Neural crest cell (in vitro differentiated cells): ENCODE results near the gene SHF. TPM values are rescaled to one million over a fixed set of nuclear protein-coding genes. Genes with fewer than 3 reads are reported as not detected.
A peak's percentile ranks its signal among the peaks of the same experiment; 100 is the strongest.

ENCODE experiments used
- DNase-seq: peaks from one replicate; pipeline ENCODE4 v3.0.0; 2021; ENCODE audit warnings: low read depth, mixed read lengths, low spot score
- H3K27ac Mint-ChIP-seq: one replicate; pipeline ENCODE4 v1.8.0; 2021; ENCODE audit warnings: mild to moderate bottlenecking, mixed read lengths; ENCODE audit not compliant: unreplicated experiment
- H3K27me3 Mint-ChIP-seq: 2 replicates; pipeline ENCODE4 v1.8.0; 2021; ENCODE audit warnings: low read depth, mild to moderate bottlenecking, mixed read lengths
- H3K36me3 Mint-ChIP-seq: 2 replicates; pipeline ENCODE4 v1.8.0; 2021; ENCODE audit warnings: low read depth, mild to moderate bottlenecking, mixed read lengths
- H3K4me1 Mint-ChIP-seq: 2 replicates; pipeline ENCODE4 v1.8.0; 2021; ENCODE audit warnings: mixed read lengths
- H3K4me3 Mint-ChIP-seq: one replicate; pipeline ENCODE4 v1.8.0; 2021; ENCODE audit warnings: mild to moderate bottlenecking, mixed read lengths
- H3K9me3 Mint-ChIP-seq: 2 replicates; pipeline ENCODE4 v1.8.0; 2021; ENCODE audit warnings: mixed read lengths
- total RNA-seq: library from RNA; stranded (reverse); gene quantifications from 2 replicates; pipeline ENCODE4 v1.2.1, GENCODE V29; 2021
- TF ChIP-seq, protein P1 (sequence below): fragments of 200-600 bp; sonication (generic); conservative IDR thresholded peaks from 2 replicates; pipeline ENCODE4 v1.5.0; 2021; ENCODE audit warnings: antibody characterized with exemption, mild to moderate bottlenecking

Gene SHF
- total RNA-seq, 1 donor from 2014 or later = 55.0 TPM

DNA sequence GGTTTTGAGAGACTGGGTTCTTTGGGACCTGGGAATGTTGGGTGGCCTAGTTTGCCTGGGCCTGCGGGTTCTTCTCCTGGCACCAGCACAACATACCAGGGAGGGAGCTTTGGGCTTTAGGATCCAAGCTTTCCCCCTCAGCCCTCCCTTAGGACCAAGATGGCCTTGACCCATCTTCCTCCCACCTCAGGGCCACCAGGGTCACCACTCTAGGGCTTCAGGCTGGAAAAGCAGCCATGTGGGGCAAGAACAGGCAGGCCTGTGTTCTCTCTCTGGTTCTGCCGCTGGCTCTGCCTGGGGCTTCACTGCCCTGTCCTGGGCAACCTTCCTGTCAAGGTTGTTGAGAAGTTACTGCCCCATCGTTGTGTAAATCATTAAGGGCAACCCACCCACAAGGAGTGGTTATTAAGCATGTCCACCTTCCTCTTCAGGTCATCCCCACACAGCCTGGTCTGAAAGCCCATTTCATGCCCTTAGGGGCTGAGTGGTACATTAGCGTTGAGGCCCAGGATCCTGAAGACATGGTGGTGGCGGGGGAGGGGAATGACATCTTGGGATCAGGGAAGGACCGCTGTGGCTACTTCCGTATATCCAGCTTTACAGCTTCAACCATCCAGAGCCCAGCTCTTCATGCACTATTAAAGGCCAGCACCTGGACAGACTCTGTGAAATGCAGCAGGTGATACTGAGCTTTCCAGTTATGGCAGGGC, 57.3 kb downstream of the SHF start:
- Mint-ChIP-seq H3K4me1 (peaks cover 12% of the 10 kb centered on the region), H3K27ac (no peak overlapping the region), H3K9me3 (no peaks in the 10 kb centered on the region), H3K4me3 (no peak overlapping the region), H3K36me3 (no peaks in the 10 kb centered on the region), H3K27me3 (peaks cover 97% of the 10 kb centered on the region)
- DNase-seq = no peak
- TF ChIP-seq, protein P1, sequence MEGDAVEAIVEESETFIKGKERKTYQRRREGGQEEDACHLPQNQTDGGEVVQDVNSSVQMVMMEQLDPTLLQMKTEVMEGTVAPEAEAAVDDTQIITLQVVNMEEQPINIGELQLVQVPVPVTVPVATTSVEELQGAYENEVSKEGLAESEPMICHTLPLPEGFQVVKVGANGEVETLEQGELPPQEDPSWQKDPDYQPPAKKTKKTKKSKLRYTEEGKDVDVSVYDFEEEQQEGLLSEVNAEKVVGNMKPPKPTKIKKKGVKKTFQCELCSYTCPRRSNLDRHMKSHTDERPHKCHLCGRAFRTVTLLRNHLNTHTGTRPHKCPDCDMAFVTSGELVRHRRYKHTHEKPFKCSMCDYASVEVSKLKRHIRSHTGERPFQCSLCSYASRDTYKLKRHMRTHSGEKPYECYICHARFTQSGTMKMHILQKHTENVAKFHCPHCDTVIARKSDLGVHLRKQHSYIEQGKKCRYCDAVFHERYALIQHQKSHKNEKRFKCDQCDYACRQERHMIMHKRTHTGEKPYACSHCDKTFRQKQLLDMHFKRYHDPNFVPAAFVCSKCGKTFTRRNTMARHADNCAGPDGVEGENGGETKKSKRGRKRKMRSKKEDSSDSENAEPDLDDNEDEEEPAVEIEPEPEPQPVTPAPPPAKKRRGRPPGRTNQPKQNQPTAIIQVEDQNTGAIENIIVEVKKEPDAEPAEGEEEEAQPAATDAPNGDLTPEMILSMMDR = no peak

DNA sequence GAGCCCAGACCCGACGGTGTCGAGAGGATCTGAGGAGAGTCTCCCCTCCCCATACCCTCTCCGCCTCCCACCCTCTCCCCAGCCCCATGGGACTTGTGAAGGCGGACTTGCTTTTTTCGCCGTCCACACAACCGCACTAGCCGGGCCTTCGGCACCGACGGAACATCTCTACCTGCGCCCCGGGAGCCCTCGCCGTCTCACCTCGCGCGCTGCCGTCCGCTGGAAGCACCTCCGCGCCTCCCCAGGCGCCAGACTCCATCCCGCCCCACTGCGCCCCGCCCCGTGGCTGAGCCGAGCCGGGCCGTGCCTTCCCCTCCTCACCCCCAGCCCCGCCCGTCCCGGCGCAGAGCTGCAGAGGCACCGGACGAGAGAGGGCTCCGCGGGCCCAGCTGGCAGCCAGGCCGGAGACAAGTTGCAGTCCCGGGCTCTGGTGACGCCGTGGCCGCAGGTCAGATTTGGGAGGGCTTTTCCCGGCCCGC, 58.1 kb downstream of the SHF start, which contains the start of the genes DUOX1 and DUOXA1:
DUOX1 (plus strand) TSS at position 344 of the 479 bp plus-strand sequence. CDS start 1,973 bp downstream, outside the sequence.
DUOXA1 (minus strand) TSS at position 229 of the 479 bp plus-strand sequence. CDS start 6,865 bp downstream, outside the sequence.
- TF ChIP-seq, protein P1 = no peak
- Mint-ChIP-seq H3K4me3 (peak within 1 kb of the TSS; percentile 19), H3K27me3 (peaks cover 100% of the 10 kb centered on the region), H3K9me3 (no peaks in the 10 kb centered on the region), H3K27ac (no peak within 1 kb of the TSS), H3K36me3 (no peaks in the 10 kb centered on the region), H3K4me1 (peaks cover 12% of the 10 kb centered on the region)
- DNase-seq = no peak

DNA sequence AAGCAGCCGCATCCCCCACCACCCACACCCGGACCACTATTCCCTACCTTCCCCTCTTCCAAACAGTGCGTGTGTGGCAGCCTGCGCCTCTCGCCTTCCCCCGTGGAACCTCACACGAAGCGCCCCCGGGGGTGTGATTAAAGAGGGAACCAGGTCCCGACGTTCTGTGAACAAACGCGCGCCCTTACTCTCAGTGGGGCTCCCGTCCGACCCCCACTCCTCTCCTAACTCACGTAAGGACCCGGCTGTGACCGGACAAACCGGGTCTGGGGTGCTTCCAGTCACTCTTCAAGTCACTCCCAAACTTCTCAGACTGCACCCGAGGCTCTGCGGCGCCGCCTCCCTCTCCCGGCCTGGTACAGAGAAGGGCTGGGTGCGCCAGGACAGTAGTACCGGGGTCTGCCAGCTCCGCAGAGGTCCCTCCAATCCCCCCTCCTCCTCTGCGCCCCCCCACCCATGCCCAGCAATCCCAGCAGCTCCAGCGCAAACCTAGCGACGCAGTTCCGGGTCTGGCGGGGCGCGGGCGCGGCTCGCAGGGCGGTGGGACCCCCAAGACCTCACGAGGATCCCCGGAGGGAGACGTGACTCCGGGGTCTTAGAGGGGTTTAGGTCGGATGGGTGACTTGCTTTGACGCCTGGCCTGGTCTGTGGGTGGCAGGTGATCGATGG, 58.7 kb downstream of the SHF start:
- Mint-ChIP-seq H3K4me3 (peak overlapping the region; percentile 19), H3K9me3 (no peaks in the 10 kb centered on the region)
- TF ChIP-seq, protein P1 = no peak

GRCh38 chr15:45126535-45127158, 61.1 kb downstream of the SHF start:
- no peak overlapping the region for H3K27ac Mint-ChIP-seq
- no peak for DNase-seq
- H3K9me3 Mint-ChIP-seq = no peaks in the 10 kb centered on the region
- TF ChIP-seq, protein P1 = peak; percentile 73
- H3K4me3 Mint-ChIP-seq = no peak overlapping the region
- H3K27me3 Mint-ChIP-seq = peaks cover 93% of the 10 kb centered on the region
- no peaks in the 10 kb centered on the region for H3K36me3 Mint-ChIP-seq
- peaks cover 12% of the 10 kb centered on the region for H3K4me1 Mint-ChIP-seq

More for the DNA sequence above, 58.7 kb downstream of the SHF start:
- peaks cover 99% of the 10 kb centered on the region for H3K27me3 Mint-ChIP-seq
- no peak for DNase-seq
- H3K4me1 Mint-ChIP-seq = peaks cover 12% of the 10 kb centered on the region
- no peak overlapping the region for H3K27ac Mint-ChIP-seq
- H3K36me3 Mint-ChIP-seq = no peaks in the 10 kb centered on the region

DNA sequence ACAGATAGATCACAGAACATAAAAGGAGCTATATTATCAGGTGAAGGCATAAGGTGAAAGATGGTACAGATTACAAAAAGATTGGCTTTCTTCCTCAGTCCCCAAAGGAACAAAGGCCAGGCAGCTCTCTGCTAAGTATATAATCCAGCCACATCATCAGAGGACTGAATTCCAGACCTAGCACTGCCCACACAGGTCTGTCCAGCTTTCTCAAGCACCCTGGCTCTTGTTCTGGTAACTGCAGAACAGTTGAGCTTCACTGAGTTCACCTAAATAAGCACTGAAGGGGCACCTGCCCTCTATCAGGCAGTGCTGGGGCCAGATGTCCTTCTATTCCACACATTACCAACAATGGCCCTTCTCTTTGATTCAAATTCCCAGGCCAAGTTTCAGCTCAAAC, 64.4 kb downstream of the SHF start:
- H3K4me1 Mint-ChIP-seq = peaks cover 2% of the 10 kb centered on the region
- no peak overlapping the region for H3K27ac Mint-ChIP-seq
- DNase-seq = no peak
- H3K36me3 Mint-ChIP-seq = no peaks in the 10 kb centered on the region
- H3K4me3 Mint-ChIP-seq = no peak overlapping the region
- TF ChIP-seq, protein P1 = no peak
- no peaks in the 10 kb centered on the region for H3K9me3 Mint-ChIP-seq
- H3K27me3 Mint-ChIP-seq = peaks cover 76% of the 10 kb centered on the region
